Activated CD4-positive, CD25-positive, alpha-beta regulatory T cell (primary cell): ENCODE results near the gene CMIP.

Experiments used
- DNase-seq, 4 experiments: peaks; one replicate each; lab custom pipeline; 2025; lab: John Stamatoyannopoulos, UW

CMIP gene

GRCh38 chr16:81586977-81587625 is 142.5 kb downstream of the CMIP start:
- no peak for DNase-seq

GRCh38 chr16:81587626-81588160 is 143.1 kb downstream of the CMIP start:
- no peak for DNase-seq

GRCh38 chr16:81588326-81589081 is 143.9 kb downstream of the CMIP start:
- DNase-seq: no peak

GRCh38 chr16:81589975-81590650 is 145.5 kb downstream of the CMIP start:
- no peak for DNase-seq

- DNase-seq: no peak
These were observed 146.3 kb downstream of the CMIP start for GRCh38 chr16:81590714-81591544.

- DNase-seq: no peak
These were observed 146.9 kb downstream of the CMIP start for GRCh38 chr16:81591545-81591870.

GRCh38 chr16:81592353-81592866 is 147.8 kb downstream of the CMIP start:
- no peak for DNase-seq

- DNase-seq: no peak
These were observed 148.9 kb downstream of the CMIP start for GRCh38 chr16:81593481-81593880.

- no peak for DNase-seq
These were observed 151.2 kb downstream of the CMIP start for GRCh38 chr16:81595629-81596292.

- no peak for DNase-seq
These were observed 152.6 kb downstream of the CMIP start for GRCh38 chr16:81597079-81597658.

- no peak for DNase-seq
These were observed 153.5 kb downstream of the CMIP start for GRCh38 chr16:81598083-81598482.

GRCh38 chr16:81599034-81599744 is 154.6 kb downstream of the CMIP start:
- DNase-seq: no peak

- no peak for DNase-seq
These were observed 155.7 kb downstream of the CMIP start for GRCh38 chr16:81600275-81600674.

GRCh38 chr16:81601008-81601428 is 156.4 kb downstream of the CMIP start:
- DNase-seq: no peak

- no peak for DNase-seq
These were observed 157.1 kb downstream of the CMIP start for GRCh38 chr16:81601601-81602255.

GRCh38 chr16:81602256-81602776 is 157.7 kb downstream of the CMIP start:
- DNase-seq: no peak

- no peak for DNase-seq
These were observed 158.2 kb downstream of the CMIP start for GRCh38 chr16:81602792-81603191.

- DNase-seq: no peak
These were observed 160.4 kb downstream of the CMIP start for GRCh38 chr16:81604960-81605383.

GRCh38 chr16:81606039-81606438 is 161.4 kb downstream of the CMIP start:
- no peak for DNase-seq
